ENCODE measurements around the gene TMEM131L. TPM values are rescaled to one million over a fixed set of nuclear protein-coding genes. Genes with fewer than 3 reads are reported as not detected.

Gene TMEM131L
- polyA plus RNA-seq, 3 donors, result 11.2 to 58.3 (median 26.0) TPM

- Histone ChIP-seq H3K9me3 (replicated peaks in 1 of 2; ENCODE audit: control insufficient read depth in 1 of 2, insufficient read depth in 1 of 2, low read length in 2 of 2) (no peaks in the 10 kb centered on the region), H3K4me2 (replicated peaks; ENCODE audit: extremely low read depth, low read length, poor library complexity, severe bottlenecking) (no peak overlapping the region), H3K36me3 (replicated peaks in 1 of 2; ENCODE audit: control insufficient read depth in 1 of 2, insufficient read depth in 2 of 2, low read length in 2 of 2) (peaks cover 26 to 47% of the 10 kb centered on the region in 2 donors), H3K79me2 (ENCODE audit: insufficient read depth, low read length) (peaks cover 99% of the 10 kb centered on the region), H3K27me3 (ENCODE audit: control insufficient read depth in 2 of 2, insufficient read depth in 2 of 2, low read length in 2 of 2) (no peaks in the 10 kb centered on the region), H3K27ac (ENCODE audit: low read depth in 1 of 2, low read length in 2 of 2) (no peak overlapping the region), H2AFZ (ENCODE audit: insufficient read depth, low read depth, low read length, poor library complexity, severe bottlenecking) (no peak overlapping the region), H3K4me3 (replicated peaks in 1 of 3; ENCODE audit: low read depth in 2 of 3, low read length in 3 of 3) (no peak overlapping the region), H3K4me1 (ENCODE audit: control insufficient read depth in 1 of 2, insufficient read depth in 2 of 2, low read length in 2 of 2) (peaks cover 9 to 24% of the 10 kb centered on the region in 2 donors), H3K9ac (ENCODE audit: insufficient read depth, low read length, poor library complexity, severe bottlenecking) (no peak overlapping the region), H4K20me1 (ENCODE audit: insufficient read depth, low read length) (peaks cover 99% of the 10 kb centered on the region)
- H3K27me3 Mint-ChIP-seq (ENCODE audit: low read depth in 3 of 3), result peaks cover 0 to 2% (median 0%) of the 10 kb centered on the region in 3 donors
- H3K4me3 Mint-ChIP-seq, result no peak overlapping the region
- H3K4me1 Mint-ChIP-seq, result peaks cover 30% of the 10 kb centered on the region
- intact Hi-C loops (cut with micrococcal nuclease), result no loop called here
- no peak for TF ChIP-seq CTCF (IDR thresholded peaks at IDR 0.05)
- H3K36me3 Mint-ChIP-seq, result peaks cover 33 to 54% of the 10 kb centered on the region in 2 donors
- no peak for DNase-seq
- H3K27ac Mint-ChIP-seq, result no peak overlapping the region
- 100% methylated on average over 1 of the region's 6 CpGs for WGBS (ENCODE audit: insufficient coverage)
- H3K9me3 Mint-ChIP-seq, result peaks cover 0 to 3% (median 0%) of the 10 kb centered on the region in 7 donors
These were observed 44.9 kb downstream of the TMEM131L start for GRCh38 chr4:153511104-153511503.

- no peak for TF ChIP-seq CTCF (IDR thresholded peaks at IDR 0.05)
- Mint-ChIP-seq H3K4me3 (no peak overlapping the region), H3K36me3 (peaks cover 39 to 59% of the 10 kb centered on the region in 2 donors), H3K9me3 (peaks cover 0 to 3% (median 0%) of the 10 kb centered on the region in 7 donors), H3K27me3 (ENCODE audit: low read depth in 3 of 3) (peaks cover 0 to 2% (median 0%) of the 10 kb centered on the region in 3 donors), H3K4me1 (peaks cover 26% of the 10 kb centered on the region), H3K27ac (peak overlapping the region in 3 of 7 donors; percentile 12 to 79 (median 72))
- Histone ChIP-seq H3K27me3 (ENCODE audit: control insufficient read depth in 2 of 2, insufficient read depth in 2 of 2, low read length in 2 of 2) (no peaks in the 10 kb centered on the region), H3K9ac (ENCODE audit: insufficient read depth, low read length, poor library complexity, severe bottlenecking) (no peak overlapping the region), H3K4me2 (replicated peaks; ENCODE audit: extremely low read depth, low read length, poor library complexity, severe bottlenecking) (no peak overlapping the region), H3K4me3 (replicated peaks in 1 of 3; ENCODE audit: low read depth in 2 of 3, low read length in 3 of 3) (no peak overlapping the region), H3K27ac (ENCODE audit: low read depth in 1 of 2, low read length in 2 of 2) (no peak overlapping the region), H3K79me2 (ENCODE audit: insufficient read depth, low read length) (peaks cover 98% of the 10 kb centered on the region), H2AFZ (ENCODE audit: insufficient read depth, low read depth, low read length, poor library complexity, severe bottlenecking) (no peak overlapping the region), H4K20me1 (ENCODE audit: insufficient read depth, low read length) (peaks cover 99% of the 10 kb centered on the region), H3K9me3 (replicated peaks in 1 of 2; ENCODE audit: control insufficient read depth in 1 of 2, insufficient read depth in 1 of 2, low read length in 2 of 2) (no peaks in the 10 kb centered on the region), H3K36me3 (replicated peaks in 1 of 2; ENCODE audit: control insufficient read depth in 1 of 2, insufficient read depth in 2 of 2, low read length in 2 of 2) (peaks cover 29 to 51% of the 10 kb centered on the region in 2 donors), H3K4me1 (ENCODE audit: control insufficient read depth in 1 of 2, insufficient read depth in 2 of 2, low read length in 2 of 2) (peaks cover 9 to 18% of the 10 kb centered on the region in 2 donors)
- intact Hi-C loops (cut with micrococcal nuclease), result no loop called here
- DNase-seq, result no peak
- WGBS (ENCODE audit: insufficient coverage), result 100% methylated on average over 3 of the region's 7 CpGs
These were observed 46.1 kb downstream of the TMEM131L start for GRCh38 chr4:153512162-153512852.

Measured in CD14-positive monocyte (primary cell).